Muscle of arm (tissue), 12 donors: Measurements from ENCODE around the gene PARP15. TPM values are rescaled to one million over a fixed set of nuclear protein-coding genes. Genes with fewer than 3 reads are reported as not detected.

Source experiments
- DNase-seq: peaks from one replicate; pipeline ENCODE4 v3.0.0-alpha.2; 2013
- polyA plus RNA-seq, 12 donors: library from polyadenylated mRNA; unstranded; fragments of 120-200 nt; gene quantifications; one replicate each; pipeline ENCODE4 v1.2.1, GENCODE V29; 2013; ENCODE audit not compliant: insufficient read length in 12 of 12

PARP15 gene
- polyA plus RNA-seq, 12 donors, result 1.7 to 8.5 (median 2.9) TPM; not detected in 2

DNA sequence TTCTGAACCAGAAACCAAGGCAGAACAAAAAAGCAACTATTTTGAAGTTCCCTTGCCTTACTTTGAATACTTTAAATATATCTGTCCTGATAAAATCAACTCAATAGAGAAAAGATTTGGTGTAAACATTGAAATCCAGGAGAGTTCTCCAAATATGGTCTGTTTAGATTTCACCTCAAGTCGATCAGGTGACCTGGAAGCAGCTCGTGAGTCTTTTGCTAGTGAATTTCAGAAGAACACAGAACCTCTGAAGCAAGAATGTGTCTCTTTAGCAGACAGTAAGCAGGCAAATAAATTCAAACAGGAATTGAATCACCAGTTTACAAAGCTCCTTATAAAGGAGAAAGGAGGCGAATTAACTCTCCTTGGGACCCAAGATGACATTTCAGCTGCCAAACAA is 8.7 kb upstream of the PARP15 start:
- DNase-seq, result no peak

DNA sequence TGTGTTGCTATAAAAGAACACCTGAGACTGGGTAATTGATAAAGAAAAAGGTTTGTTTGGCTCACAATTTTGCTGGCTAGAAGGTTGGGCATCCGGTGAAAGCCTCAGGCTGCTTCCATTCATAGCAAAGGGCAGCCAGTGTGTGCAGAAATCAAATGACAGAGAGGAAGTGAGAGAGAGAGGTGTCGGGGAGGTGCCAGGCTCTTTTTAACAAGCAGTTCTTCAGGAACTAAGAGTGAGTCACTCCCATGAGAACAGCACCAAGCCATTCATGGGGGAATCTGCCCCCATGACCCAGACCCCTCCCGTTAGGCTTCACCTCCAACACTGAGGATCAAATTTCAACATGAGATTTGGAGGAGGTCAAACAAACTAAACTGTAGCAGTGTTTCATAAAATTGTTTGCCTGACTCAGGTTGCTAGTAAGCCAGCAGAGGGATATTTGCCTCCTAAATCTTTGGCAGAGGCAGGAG is 4.5 kb upstream of the PARP15 start:
- no peak for DNase-seq

DNA sequence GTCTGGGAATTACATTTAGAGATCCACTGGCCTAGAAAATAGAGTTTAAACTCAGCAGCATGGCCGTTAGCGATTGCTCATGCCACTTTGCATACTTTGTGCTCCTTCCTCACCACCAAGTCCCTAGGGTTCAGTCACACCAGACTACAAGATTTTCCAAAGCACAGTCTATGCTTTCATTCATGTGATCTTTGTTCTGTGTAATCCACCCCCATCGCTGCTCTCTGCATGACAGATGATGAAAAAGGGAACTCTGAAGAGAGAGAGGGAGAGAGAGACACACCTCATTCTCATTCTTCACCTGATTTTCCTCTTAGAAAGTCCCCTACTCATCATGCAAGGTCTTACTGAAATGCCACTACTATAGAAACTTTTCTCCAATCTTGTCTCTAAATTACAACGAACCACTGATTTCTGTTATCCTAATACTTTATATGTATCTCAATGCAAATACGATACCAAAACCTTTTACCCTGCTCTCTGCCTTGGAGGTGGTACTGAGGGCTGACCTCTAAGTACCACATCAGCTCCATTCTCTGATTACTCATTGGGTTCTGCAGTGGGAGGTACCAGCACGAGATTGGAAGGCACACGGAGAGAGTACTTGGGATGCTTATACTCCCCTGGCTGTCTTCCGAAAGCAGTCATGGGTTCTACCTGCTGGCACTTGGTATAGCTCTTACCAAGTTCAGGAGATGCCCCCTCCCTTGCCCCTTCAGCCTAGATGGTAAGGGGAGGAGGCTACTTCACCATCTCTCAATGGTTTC is 1.1 kb upstream of the PARP15 start:
- no peak for DNase-seq

DNA sequence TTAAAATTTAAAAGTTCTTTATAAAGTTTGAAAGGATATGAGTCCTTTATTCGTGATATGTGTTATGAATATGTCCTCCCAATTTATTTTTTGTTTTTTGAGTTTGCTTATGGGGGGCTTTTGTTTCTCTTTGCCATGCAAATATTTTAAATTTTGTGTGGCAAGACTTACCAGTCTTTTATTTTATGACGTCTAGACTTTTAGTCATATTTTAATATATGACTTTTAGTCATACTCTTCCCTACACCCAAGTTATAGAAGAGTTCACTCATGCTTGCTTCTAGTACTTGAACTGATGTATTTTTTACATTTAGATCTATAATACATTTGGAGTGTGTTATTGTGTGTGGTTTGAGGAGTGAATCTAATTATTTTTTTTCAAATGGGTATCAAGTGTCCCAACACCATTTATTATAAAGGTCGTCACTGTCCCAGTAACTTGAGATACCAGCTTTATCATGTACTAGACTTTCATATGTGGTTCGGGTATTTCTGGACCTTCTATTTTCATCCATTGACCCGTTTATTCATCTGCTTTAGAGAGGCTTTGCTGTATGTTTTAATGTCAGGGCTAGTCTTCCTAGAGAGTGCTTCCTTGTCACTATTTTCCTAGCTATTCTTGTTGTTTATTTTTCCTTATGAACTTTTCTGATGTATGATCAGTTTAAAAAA is 755 bp downstream of the PARP15 start:
- no peak for DNase-seq

DNA sequence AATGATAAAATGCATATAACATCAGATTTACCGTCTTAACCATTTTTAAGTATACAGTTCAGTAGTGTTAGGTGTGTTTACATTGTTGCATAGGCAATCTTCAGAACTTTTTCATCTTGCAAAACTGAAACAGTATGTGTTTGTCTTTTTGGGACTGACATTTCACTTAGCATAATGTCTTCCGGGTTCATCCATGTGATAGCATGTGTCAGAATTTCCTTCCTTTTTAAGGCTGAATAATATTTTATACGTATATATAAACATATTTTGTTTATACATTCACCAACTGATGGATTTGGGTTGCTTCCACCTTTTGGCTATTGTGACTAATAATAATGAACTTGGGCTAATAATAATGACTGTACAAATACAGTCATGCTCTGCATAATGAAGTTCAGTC is 3.0 kb downstream of the PARP15 start:
- no peak for DNase-seq

DNA sequence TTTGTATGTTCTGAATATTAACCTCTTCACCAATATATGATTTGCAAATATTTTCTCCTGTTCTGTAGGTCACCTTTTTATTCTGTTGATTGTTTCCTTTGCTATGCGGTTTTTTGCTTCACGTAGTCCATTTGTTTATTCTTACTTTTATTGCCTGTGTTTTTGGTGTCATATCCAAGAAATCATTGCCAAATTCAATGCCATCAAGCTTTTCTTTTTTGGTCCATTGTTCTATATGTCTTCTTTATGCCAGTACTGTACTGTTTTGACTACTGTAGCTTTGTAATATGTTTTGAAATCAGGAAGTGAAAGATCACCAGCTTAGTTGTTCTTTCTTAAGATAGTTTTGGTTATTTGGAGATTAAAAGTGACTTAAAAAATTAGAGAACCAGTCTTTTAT is 4.2 kb downstream of the PARP15 start:
- no peak for DNase-seq

DNA sequence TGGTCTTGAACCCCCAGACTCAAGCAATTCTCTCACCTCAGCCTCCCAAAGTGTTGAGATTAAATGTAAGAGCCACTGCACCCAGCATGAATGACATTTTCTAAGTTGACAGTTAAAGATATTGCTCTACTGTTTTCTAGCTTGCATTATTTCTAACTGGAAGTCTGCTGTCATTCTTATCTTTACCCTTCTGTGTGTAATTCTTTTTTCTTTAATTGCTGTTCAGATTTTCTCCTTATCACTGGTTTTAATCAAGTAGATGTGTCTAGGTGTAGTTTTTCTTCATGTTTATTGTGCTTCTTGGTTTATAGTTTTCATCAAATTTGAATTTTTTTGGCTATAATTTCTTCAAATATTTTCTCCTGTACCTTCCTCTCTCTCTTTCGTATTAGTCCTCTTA is 4.9 kb downstream of the PARP15 start:
- DNase-seq, result no peak

DNA sequence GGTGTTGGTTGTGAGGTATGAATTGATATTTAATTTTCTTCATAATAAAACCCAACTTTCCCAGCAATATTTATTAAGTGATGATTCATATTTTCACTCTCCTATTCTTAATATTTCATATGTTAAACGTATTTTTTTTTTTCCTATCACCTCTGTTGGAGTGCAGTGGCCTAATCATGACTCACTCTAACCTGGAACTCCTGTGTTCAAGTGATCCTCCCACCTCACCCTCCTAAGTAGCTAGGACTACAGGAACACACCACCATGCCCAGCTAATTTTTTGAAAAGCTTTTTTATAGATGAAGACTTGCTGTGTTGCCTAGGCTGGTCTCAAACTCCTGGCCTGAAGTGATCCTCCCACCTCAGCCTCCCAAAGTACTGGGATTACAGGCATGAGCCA is 8.6 kb downstream of the PARP15 start:
- DNase-seq, result no peak

DNA sequence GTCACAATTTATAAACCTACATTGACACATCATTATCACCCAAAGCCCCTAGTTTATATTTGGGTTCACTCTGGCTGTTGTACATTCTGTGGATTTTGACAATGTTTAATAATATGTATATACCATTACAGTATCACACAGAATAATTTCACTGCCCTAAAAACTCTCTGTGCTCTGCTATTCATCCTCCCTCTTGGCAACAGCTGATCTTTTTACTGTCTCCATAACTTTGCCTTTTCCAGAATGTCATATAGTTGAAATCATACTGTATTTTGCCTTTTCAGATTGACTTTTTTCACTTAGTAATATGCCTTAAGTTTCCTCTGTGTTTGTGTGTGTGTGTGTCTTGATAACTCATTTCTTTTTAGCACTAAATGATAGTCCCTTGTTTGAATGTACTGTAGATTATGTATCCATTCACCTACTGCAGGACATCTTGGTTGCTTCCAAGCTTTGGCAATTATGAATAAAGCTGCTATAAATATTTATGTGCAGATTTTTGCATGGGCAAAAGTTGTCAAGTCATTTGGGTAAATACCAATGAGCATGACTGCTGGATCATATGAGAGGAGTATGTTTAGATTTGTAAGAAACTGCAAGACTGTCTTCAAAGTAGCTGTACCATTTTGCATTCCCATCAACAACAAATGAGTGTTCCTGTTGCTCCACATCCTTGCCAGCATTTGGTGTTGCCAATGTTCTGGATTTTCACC is 9.5 kb downstream of the PARP15 start:
- no peak for DNase-seq

DNA sequence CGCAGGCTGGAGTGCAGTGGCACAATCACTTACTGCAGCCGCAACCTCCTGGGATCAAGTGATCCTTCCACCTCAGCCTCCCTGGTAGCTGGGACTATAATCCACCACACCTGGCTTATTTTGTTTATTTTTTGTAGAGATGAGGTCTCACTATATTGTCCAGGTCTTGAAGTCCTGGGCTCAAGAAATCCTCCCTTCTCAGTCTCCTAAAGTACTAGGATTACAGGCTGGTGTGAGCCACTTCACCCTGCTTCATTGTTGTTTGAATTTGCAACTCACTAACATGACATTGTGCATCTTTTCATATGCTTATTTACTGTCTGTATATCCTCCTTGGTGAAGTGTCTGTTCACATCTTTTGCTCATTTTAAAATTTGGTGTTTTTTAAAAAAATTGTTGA is 10.1 kb downstream of the PARP15 start:
- no peak for DNase-seq

DNA sequence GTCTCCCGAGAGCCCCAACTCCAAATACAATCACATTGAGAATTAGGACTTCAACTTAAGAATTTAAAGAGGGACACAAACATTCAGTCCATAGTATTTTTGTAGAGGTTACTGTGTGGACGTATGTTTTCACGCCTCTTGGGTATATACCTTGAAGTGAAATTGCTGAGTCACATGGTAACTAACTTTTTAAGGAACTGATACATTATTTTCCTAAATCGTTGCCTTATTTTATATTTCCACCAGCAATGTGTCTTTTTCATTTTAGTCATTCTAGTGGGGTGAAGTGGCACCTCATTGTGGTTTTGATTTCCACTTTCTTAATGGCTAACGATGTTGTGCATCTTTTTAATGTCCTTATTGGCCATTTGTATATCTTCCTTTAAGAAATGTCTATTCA is 11.8 kb downstream of the PARP15 start:
- DNase-seq, result no peak

DNA sequence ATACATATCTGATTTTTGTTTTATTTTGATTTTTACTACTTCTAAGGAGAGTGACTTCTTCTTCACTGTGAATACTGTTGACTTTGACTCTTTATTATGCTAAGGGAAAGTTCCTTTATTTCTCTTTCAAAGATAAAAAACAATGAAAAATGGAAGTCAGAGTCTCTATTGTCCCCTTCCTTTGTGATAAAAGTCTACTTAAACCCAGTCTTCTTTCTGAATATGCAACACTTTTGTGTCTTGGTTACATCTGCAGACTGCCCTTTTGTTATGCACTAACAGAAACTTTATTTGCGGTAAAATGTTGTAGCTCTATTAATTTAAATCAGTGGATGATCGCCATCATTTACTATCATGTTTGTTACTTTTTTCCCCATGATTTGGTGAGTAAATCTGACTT is 13.2 kb downstream of the PARP15 start:
- no peak for DNase-seq

DNA sequence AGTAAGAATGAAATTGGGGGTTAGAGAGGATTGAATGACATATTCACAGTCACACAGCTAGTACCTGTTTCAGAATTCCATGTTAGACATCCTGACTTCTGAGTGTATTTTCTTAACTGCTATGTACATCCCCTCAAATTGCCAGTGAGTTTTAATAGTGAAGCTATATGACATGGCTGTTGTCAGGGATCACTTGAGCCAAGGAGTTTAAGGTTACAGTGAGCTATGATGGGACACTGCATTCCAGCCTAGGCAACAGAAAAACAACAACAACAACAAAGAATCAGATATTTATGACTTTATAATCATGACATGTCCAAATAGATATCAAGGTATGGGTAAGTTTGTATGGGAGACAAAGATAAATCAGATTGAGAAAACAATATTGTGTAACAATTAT is 16.6 kb downstream of the PARP15 start:
- no peak for DNase-seq

DNA sequence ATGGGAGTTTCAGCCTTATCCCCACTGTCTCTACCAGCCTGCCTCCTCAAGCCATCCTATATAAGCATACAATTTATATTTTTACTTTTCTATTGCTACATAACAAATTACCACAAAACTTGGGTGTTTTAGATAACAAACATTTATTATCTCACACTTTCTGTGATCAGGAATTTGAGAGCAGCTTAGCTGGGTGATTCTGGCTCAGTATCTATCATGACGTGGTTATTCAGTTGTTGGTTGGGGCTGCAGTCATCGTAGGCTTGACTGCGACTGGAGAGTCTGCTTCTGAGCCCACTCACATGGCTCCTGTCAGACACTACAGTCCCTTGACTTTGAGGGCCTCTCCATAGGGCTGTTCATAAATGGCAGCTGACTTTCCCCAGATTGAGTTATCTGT is 20.7 kb downstream of the PARP15 start:
- DNase-seq, result no peak

DNA sequence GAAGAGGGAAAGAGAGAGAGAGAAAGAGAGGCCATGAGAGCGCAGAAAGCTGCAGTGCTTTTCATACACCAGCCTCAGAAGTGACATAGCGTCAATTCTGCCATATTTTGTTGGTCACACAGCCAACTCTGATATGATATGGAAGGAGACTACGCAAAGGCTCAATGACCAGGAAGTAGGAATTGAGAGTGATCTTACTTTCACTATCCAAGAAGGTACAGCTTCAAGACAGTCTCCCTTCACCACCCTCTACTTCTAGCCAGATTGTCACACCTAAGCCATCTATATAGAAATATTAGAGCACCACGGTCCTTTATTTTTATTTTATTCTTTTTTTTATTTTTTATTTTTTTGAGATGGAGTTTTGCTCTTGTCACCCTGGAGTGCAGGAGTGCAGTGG is 21.1 kb downstream of the PARP15 start:
- no peak for DNase-seq

DNA sequence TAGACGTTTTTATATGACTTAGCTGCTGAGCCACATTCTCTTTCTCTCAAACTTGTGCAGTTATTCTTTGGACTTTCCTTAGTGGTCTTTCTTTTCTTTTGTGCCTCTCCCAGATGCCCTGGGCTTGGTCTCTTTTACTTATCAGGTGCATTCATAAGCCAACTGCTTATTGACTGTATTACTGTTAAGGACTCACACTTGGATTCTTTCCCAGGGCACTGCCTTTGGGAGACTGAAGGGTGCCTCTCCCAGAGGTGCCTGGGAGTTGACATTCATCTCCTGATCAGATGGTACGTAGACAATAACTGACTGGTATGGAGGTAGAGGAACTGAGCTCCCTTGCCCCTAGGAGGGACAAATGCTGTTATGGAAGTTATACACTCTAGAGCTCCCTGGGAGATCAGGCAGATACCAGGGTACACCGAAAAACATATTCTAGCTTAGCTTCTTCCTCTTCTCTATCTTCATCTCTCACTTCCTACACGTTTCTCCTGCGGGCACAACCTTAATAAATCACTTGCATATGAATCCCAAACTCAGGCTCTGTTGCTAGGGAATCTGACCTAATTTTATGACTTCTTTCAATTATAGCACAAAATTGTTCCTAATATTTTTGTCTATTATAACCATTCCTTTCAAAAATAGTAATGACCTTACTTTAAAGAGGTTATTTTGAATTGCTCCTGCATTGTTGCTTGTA is 24.7 kb downstream of the PARP15 start:
- no peak for DNase-seq

DNA sequence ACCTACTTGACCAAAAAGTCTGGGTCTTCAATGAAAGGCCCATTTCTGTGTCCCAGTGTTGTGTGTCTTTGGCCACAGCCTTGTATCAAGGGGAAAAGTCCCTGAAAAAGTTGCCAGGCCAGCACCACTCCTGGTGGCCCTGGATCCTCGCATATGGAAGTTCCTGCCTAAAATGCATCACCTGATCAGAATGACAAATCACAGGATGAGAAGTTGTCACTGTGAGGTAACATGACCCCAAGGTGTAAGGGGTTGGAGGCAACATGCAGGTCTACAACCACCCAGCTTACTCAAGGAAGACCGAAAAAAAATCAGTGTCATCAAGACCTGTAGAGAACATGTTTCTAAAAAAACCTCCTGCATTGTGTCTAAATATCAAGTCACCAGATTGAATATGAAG is 25.6 kb downstream of the PARP15 start:
- DNase-seq, result no peak

DNA sequence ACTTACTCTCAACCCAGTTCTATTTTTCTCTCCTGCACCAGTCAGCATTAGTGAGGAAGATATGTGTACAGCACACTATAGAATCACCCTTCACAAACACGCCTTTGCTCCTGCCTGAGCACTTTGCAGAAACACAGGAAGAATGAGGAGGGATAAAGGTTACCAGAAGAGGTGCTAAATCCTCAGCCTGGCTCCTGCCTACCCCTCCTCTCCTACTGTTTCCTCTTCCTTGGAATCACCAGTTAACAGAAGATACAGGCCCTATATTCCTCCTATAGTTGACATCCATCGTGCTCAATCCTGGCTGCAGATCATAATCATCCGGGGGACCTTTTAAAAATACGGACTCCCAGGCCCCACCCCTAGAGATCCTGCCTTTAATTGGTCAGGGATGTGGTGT is 28.9 kb downstream of the PARP15 start:
- no peak for DNase-seq

DNA sequence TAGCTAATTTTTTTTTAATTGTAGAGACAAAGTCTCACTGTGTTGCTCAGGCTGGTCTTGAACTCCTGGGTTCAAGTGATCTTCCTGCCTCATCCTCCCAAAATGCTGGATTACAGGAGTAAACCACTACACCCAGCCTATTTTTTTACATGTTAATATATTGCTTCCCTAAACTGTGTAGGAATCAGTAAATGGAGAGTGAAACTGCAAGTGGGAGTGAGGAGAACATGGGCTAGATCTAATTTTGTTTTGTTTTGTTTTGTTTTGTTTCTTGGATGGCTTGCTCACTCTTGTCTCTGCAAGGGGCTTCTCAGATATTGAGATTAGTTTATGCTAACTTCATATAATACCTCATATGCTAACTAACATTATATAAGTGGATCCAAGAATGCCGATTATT is 31.5 kb downstream of the PARP15 start:
- no peak for DNase-seq

DNA sequence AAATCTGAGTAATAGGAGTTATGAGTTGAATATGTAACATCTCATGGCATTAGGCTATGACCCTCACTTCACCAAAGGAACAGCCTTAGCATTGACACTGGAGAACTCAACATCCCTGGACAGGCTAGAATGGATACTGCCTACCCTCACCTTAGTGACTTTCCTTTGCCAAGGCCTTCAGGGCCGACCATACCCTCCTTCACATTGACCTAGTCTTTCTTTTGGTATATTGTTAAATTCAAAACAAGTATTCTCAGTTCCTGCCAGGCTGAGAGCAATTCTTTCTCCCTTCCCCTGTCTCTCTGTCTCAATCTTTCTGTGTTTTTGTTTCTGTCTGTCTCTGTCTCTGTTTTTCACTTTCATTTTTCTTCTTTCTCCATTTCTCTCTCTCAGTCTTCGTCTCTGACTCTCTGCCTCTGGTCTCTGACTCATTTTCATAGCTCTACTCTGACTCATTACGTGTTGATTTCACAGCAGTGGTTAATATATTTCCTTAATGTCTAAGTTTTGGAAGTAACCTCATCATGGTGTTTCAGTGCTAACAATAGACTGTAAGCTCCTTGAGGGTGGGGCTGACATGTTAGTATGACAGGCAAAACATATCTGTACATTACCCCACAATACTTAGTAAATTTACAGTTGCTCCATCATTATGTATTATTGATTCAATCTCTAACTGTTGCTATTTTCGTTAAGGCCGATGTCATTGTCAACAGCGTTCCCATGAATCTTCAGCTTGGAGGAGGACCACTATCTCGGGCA is 32.5 kb downstream of the PARP15 start:
- no peak for DNase-seq

DNA sequence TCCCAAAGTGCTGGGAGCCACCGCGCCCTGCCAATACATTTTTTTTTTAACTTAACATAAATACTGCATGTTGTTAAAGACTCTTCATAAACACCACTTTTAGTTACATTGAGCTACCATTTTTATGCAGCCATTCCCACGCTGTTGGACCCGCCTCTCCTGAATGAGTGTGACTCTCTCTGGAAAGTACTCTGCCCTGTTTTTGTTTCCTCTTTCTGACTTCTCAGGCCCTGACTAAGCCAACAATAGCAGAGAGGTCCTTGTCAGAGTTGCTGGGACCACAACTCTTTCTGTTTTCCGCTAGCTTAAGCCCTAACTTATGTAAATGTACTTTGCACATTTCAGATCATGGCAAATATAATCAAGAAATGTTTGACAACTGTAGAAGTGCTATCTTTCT is 35.2 kb downstream of the PARP15 start:
- no peak for DNase-seq

DNA sequence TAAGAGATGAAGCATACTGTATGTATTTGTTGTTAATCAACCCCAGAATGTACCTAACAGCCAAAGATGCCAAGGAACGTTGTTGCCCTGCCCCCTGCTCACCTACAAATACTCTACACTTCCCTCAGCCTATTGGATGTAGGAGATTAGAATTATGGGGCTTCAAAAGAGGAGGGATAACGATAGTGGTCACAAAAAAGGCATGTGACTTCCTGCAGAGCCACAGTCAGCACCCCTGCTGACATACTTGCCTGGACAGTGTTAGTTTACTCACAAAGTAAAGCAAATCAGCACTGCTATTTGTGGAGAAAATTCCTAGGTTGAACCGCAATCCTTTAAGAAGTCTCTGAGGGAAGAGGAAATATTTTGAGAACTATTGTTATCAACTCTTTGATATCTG is 37.9 kb downstream of the PARP15 start:
- DNase-seq, result no peak
